Retinal pigment epithelial cell (primary cell): ENCODE results near the gene ACVR1B.

Source experiments
- DNase-seq: peaks from one replicate; pipeline ENCODE4 v3.0.0-alpha.2; 2010; ENCODE audit warnings: low read depth
- H3K4me3 ChIP-seq: 2 replicates; pipeline ENCODE4 v1.5.1; 2011; ENCODE audit warnings: mild to moderate bottlenecking, low read length, control low read depth, moderate library complexity
- TF ChIP-seq, protein P1 (sequence below): conservative IDR thresholded peaks from 2 replicates; pipeline ENCODE4 v1.5.1; 2011; ENCODE audit warnings: low read depth, low read length, control low read depth, inconsistent platforms

The ACVR1B gene

GRCh38 chr12:51920046-51920445 is 31.5 kb upstream of the ACVR1B start:
- H3K4me3 ChIP-seq: no peak overlapping the region
- TF ChIP-seq, protein P1, sequence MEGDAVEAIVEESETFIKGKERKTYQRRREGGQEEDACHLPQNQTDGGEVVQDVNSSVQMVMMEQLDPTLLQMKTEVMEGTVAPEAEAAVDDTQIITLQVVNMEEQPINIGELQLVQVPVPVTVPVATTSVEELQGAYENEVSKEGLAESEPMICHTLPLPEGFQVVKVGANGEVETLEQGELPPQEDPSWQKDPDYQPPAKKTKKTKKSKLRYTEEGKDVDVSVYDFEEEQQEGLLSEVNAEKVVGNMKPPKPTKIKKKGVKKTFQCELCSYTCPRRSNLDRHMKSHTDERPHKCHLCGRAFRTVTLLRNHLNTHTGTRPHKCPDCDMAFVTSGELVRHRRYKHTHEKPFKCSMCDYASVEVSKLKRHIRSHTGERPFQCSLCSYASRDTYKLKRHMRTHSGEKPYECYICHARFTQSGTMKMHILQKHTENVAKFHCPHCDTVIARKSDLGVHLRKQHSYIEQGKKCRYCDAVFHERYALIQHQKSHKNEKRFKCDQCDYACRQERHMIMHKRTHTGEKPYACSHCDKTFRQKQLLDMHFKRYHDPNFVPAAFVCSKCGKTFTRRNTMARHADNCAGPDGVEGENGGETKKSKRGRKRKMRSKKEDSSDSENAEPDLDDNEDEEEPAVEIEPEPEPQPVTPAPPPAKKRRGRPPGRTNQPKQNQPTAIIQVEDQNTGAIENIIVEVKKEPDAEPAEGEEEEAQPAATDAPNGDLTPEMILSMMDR: no peak
- DNase-seq: no peak

DNA sequence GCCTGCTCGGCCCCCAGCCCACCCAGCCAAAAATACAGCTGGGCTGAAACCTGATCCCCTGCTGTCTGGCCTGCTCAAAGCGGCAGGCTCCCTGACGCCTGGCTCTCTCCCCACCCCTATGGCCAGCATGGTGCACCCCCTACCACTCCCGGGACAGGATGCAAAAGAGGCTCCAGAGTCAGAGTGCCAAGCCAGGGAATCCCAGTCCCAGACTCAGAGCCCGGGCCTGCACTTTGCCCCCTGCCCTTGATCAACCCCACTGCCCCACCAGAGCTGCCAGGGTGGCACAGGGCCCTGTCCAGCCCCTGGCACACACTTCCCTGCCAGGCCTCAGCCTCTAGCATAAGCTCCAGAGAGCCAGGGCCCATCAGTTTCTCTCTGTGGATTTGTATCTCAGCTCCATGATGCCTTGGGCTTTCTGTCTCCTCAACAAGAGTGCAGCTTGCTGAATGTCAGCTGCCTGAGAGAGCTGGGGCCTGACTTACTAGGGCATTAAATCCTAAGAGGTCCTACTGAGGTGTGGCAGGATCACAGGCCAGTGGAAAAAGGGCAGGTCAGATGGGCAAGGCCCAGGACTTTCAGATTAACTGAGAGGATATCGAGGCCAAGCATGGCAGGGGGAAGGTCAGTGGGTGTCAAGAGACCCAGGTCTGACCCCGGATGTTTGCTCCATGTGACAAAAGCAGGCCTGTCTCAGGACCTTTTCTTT is 30.3 kb upstream of the ACVR1B start:
- no peak overlapping the region for H3K4me3 ChIP-seq
- no peak for DNase-seq
- TF ChIP-seq, protein P1: no peak

DNA sequence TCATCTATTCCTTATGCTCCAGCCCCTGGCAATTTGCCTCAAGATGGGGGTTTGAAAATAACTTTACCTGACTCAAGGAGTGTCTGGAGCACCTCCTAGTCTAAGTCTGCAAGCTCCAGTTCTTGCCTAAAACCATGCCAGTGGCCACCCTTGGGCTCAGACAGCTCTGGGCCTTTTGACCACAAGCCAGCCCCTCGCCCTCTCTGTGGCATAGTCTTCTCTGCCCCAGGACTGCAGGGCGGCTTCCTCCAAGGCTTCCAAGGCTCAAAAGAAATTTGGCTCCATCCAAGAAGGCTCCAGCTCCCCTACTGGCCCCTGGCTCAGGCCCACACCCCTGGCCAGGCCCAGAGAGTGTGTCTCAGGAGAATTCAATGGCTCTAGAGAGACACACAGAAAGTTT is 29.4 kb upstream of the ACVR1B start:
- TF ChIP-seq, protein P1: no peak
- H3K4me3 ChIP-seq: no peak overlapping the region
- no peak for DNase-seq

DNA sequence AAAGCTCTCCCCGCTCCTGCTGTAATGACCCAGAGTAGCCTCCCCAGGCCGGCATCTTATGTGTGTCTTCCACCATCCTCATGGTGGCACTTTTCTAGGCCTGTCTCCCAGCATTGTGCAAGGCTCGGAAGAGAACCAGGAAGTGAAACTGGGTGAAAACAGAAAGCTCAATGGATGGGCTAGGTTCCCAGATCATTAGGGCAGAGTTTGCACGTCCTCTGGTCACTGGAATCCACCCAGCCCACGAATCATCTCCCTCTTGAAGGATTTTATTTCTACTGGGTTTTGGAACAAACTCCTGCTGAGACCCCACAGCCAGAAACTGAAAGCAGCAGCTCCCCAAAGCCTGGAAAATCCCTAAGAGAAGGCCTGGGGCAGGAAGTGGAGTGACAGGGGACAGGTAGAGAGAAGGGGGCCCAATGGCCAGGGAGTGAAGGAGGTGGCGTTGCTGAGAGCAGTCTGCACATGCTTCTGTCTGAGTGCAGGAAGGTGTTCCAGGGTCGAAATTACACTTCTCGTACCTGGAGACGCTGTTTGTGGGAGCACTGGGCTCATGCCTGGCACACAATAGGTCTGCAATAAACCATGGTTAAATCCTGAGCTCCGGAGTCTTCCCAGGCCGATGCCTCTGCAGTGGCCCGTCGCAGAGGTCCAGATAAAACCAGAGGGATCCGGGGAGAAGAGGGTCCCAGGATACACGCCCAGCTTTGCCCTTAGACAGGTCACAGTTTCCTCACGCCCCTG is 28.6 kb upstream of the ACVR1B start:
- H3K4me3 ChIP-seq: no peak overlapping the region
- TF ChIP-seq, protein P1: no peak
- no peak for DNase-seq

DNA sequence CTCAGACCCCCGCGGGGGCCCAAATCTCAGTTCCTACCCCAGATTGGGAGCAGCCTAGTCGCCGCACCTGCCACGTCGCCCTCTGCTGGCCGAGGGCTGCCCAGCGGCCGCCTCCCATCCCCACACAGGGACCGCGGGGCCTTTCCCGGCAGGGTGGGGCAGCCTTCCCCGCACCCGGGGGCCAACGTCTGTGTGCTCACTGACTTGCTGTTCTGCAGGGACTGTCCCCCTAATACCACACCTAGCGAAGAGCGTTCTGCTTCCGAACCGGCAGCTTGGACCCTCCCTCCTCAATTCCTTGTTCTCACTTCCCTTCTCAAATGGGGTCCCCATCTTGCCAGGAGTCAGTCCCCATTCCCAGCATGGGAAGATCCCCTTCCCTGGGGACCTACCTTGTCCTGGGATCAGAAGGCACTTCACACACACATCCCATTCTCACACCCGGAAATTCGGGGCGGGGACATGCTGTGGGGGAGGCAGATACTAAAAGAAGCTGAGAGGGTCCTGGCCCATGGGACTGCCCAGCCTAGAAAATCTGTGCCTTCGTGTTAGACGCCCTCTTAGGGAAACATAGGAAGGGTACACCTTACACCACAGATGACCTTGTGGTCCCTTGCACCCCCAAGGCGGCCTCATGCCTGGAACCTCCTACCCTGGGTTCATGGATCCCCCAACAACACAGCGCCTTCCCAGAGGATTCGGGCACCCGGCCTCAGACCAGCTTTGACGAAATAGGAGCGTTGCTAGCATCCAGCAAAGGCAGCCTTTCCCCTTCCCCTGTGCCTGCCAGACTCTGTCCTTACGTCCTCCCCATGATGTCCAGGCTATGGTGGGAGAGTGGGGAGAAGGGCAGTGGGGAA is 27.8 kb upstream of the ACVR1B start:
- H3K4me3 ChIP-seq: no peak overlapping the region
- TF ChIP-seq, protein P1: peak; percentile 90
- no peak for DNase-seq

GRCh38 chr12:51924551-51925319 is 26.8 kb upstream of the ACVR1B start:
- TF ChIP-seq, protein P1: no peak
- H3K4me3 ChIP-seq: no peak overlapping the region
- no peak for DNase-seq
